HG03575 (cell line): ENCODE results near the gene HNF1A.

Experiments
- ATAC-seq: cut with Tn5 transposase; IDR thresholded peaks from one replicate; pipeline ENCODE4 v1.9.1; 2021; ENCODE audit not compliant: unreplicated experiment, insufficient number of reproducible peaks, low FRiP score; ENCODE audit errors: extremely low read depth

Gene HNF1A

GRCh38 chr12:120982659-120983058 lies 4.3 kb downstream of the HNF1A start:
- no peak for ATAC-seq

GRCh38 chr12:120983759-120984158 lies 5.4 kb downstream of the HNF1A start:
- no peak for ATAC-seq

GRCh38 chr12:120984351-120984898 lies 6.1 kb downstream of the HNF1A start:
- no peak for ATAC-seq

GRCh38 chr12:120988234-120988633 lies 9.9 kb downstream of the HNF1A start:
- no peak for ATAC-seq

GRCh38 chr12:120988658-120989057 lies 10.3 kb downstream of the HNF1A start:
- no peak for ATAC-seq

- ATAC-seq: no peak
Measured at GRCh38 chr12:120989687-120990086, 11.3 kb downstream of the HNF1A start.

- ATAC-seq: no peak
Measured at GRCh38 chr12:120990487-120991055, 12.2 kb downstream of the HNF1A start.

GRCh38 chr12:120991965-120992364 lies 13.6 kb downstream of the HNF1A start:
- ATAC-seq: no peak

GRCh38 chr12:120992989-120993388 lies 14.6 kb downstream of the HNF1A start:
- ATAC-seq: no peak

GRCh38 chr12:120993496-120993895 lies 15.2 kb downstream of the HNF1A start:
- ATAC-seq: no peak

GRCh38 chr12:120994059-120994458 lies 15.7 kb downstream of the HNF1A start:
- ATAC-seq: no peak

- ATAC-seq: no peak
Measured at GRCh38 chr12:120994589-120995337, 16.4 kb downstream of the HNF1A start.

- ATAC-seq: no peak
Measured at GRCh38 chr12:120996133-120996746, 17.9 kb downstream of the HNF1A start.

GRCh38 chr12:120997448-120997847 lies 19.1 kb downstream of the HNF1A start:
- no peak for ATAC-seq

GRCh38 chr12:120998435-120998834 lies 20.1 kb downstream of the HNF1A start:
- ATAC-seq: no peak

GRCh38 chr12:120999191-121000120 lies 21.1 kb downstream of the HNF1A start:
- ATAC-seq: no peak

GRCh38 chr12:121000530-121000929 lies 22.2 kb downstream of the HNF1A start:
- no peak for ATAC-seq

- no peak for ATAC-seq
Measured at GRCh38 chr12:121001060-121001459, 22.7 kb downstream of the HNF1A start.

GRCh38 chr12:121001841-121002483 lies 23.6 kb downstream of the HNF1A start:
- no peak for ATAC-seq
